GM12864 (cell line): Measurements from ENCODE around the gene FAM107B.

Experiments used
- DNase-seq: peaks from one replicate; pipeline ENCODE4 v3.0.0-alpha.2; 2011; ENCODE audit warnings: low read depth
- H3K4me3 ChIP-seq: 2 replicates; pipeline ENCODE4 v1.5.1; 2011; ENCODE audit warnings: mild to moderate bottlenecking, low read depth, low read length, control low read depth
- CTCF ChIP-seq: IDR thresholded peaks from 2 replicates; pipeline ENCODE4 v1.5.1; 2011; ENCODE audit warnings: low read depth, mild to moderate bottlenecking, moderate library complexity, low read length, control low read depth, inconsistent platforms; ENCODE audit errors: missing control alignments

The FAM107B gene

GRCh38 chr10:14579405-14579804 lies 195.3 kb downstream of the FAM107B start:
- H3K4me3 ChIP-seq: no peak overlapping the region
- DNase-seq: no peak

GRCh38 chr10:14578060-14578952 lies 196.4 kb downstream of the FAM107B start:
- no peak for DNase-seq
- no peak overlapping the region for H3K4me3 ChIP-seq
- no peak for TF ChIP-seq CTCF

More at GRCh38 chr10:14579405-14579804, 195.3 kb downstream of the FAM107B start:
- TF ChIP-seq CTCF: no peak

- no peak overlapping the region for H3K4me3 ChIP-seq
- no peak for DNase-seq
- no peak for TF ChIP-seq CTCF
Measured at GRCh38 chr10:14574885-14575284, 199.8 kb downstream of the FAM107B start.

GRCh38 chr10:14574291-14574690 lies 200.4 kb downstream of the FAM107B start:
- no peak for TF ChIP-seq CTCF
- no peak for DNase-seq

GRCh38 chr10:14573666-14574261 lies 200.9 kb downstream of the FAM107B start:
- H3K4me3 ChIP-seq: no peak overlapping the region
- DNase-seq: no peak
- TF ChIP-seq CTCF: no peak

More at GRCh38 chr10:14574291-14574690, 200.4 kb downstream of the FAM107B start:
- no peak overlapping the region for H3K4me3 ChIP-seq

- no peak for TF ChIP-seq CTCF
- H3K4me3 ChIP-seq: no peak overlapping the region
- DNase-seq: no peak
Measured at GRCh38 chr10:14572811-14573210, 201.9 kb downstream of the FAM107B start.
